Chondrocyte (in vitro differentiated cells): Measurements from ENCODE around the gene CATSPERE. TPM values are rescaled to one million over a fixed set of nuclear protein-coding genes. Genes with fewer than 3 reads are reported as not detected.

Experiments
- DNase-seq: peaks from one replicate; pipeline ENCODE4 v3.0.0; 2021; ENCODE audit warnings: mixed read lengths, low spot score
- H3K27ac Mint-ChIP-seq: one replicate; pipeline ENCODE4 v1.8.0; 2021; ENCODE audit warnings: mild to moderate bottlenecking, moderate library complexity, mixed read lengths; ENCODE audit not compliant: unreplicated experiment
- H3K27me3 Mint-ChIP-seq: 2 replicates; pipeline ENCODE4 v1.8.0; 2021; ENCODE audit warnings: low read depth, mixed read lengths
- H3K36me3 Mint-ChIP-seq: 2 replicates; pipeline ENCODE4 v1.8.0; 2021; ENCODE audit warnings: low read depth, mixed read lengths
- H3K4me1 Mint-ChIP-seq: 2 replicates; pipeline ENCODE4 v1.8.0; 2021; ENCODE audit warnings: low read depth, mild to moderate bottlenecking, mixed read lengths
- H3K4me3 Mint-ChIP-seq: one replicate; pipeline ENCODE4 v1.8.0; 2021; ENCODE audit warnings: mild to moderate bottlenecking, moderate library complexity, mixed read lengths; ENCODE audit not compliant: unreplicated experiment
- H3K9me3 Mint-ChIP-seq: 2 replicates; pipeline ENCODE4 v1.8.0; 2021; ENCODE audit warnings: low read depth, mixed read lengths
- total RNA-seq: library from RNA; stranded (reverse); gene quantifications from 3 replicates; pipeline ENCODE4 v1.2.1, GENCODE V29; 2021
- TF ChIP-seq, protein P1 (sequence below): fragments of 200-600 bp; sonication (generic); IDR thresholded peaks from 2 replicates; pipeline ENCODE4 v1.5.0; 2021; ENCODE audit warnings: antibody characterized with exemption, mild to moderate bottlenecking, moderate library complexity

CATSPERE gene
- total RNA-seq, 1 donor from 2014 or later: 1.5 TPM

DNA sequence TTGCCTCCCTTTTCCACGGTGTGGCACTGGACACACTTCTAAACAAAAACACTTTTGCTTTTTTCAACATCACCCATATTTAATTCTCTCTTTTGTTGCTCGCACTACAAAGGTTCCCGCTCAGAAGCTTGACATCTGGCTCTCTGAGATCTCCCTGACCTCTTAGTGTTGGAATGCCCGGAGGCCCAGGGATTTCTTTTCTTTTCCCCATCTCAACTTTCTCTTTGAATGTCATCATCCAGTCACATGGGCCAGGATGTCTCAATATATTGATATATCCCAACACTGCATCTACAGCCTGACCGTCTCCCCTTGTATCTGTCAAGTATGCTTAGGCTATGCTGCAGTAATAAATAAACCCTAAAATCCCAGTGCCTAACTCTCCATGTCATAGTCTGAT is 137.5 kb downstream of the CATSPERE start:
- Mint-ChIP-seq H3K27me3 (no peaks in the 10 kb centered on the region), H3K4me1 (peaks cover 10% of the 10 kb centered on the region), H3K36me3 (peaks cover 2% of the 10 kb centered on the region), H3K4me3 (no peak overlapping the region), H3K9me3 (no peaks in the 10 kb centered on the region), H3K27ac (no peak overlapping the region)
- no peak for DNase-seq
- TF ChIP-seq, protein P1, sequence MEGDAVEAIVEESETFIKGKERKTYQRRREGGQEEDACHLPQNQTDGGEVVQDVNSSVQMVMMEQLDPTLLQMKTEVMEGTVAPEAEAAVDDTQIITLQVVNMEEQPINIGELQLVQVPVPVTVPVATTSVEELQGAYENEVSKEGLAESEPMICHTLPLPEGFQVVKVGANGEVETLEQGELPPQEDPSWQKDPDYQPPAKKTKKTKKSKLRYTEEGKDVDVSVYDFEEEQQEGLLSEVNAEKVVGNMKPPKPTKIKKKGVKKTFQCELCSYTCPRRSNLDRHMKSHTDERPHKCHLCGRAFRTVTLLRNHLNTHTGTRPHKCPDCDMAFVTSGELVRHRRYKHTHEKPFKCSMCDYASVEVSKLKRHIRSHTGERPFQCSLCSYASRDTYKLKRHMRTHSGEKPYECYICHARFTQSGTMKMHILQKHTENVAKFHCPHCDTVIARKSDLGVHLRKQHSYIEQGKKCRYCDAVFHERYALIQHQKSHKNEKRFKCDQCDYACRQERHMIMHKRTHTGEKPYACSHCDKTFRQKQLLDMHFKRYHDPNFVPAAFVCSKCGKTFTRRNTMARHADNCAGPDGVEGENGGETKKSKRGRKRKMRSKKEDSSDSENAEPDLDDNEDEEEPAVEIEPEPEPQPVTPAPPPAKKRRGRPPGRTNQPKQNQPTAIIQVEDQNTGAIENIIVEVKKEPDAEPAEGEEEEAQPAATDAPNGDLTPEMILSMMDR: no peak

DNA sequence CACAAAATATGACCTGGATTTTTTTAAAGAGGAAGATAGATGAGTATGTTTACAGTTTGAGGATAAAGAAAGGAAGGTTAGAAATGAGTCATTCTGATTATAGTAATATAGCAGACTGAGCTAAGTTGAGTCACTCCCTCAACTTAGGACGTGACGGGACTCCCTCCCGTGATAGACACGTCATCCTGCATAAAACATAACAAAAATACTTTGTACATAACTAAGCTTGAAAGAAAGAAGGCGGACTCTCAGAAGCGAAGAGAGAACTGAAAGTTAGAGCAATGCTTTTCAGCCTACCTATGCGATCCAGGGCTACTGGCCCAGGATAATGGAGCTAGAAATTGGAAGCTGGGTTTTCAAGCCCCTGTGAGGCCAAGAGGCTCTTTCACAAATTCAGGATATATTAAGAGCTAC is 138.9 kb downstream of the CATSPERE start:
- Mint-ChIP-seq H3K4me1 (peaks cover 10% of the 10 kb centered on the region), H3K36me3 (peaks cover 2% of the 10 kb centered on the region), H3K27ac (peak overlapping the region; percentile 98), H3K4me3 (peak overlapping the region; percentile 70), H3K27me3 (no peaks in the 10 kb centered on the region), H3K9me3 (no peaks in the 10 kb centered on the region)
- TF ChIP-seq, protein P1: no peak
- no peak for DNase-seq

DNA sequence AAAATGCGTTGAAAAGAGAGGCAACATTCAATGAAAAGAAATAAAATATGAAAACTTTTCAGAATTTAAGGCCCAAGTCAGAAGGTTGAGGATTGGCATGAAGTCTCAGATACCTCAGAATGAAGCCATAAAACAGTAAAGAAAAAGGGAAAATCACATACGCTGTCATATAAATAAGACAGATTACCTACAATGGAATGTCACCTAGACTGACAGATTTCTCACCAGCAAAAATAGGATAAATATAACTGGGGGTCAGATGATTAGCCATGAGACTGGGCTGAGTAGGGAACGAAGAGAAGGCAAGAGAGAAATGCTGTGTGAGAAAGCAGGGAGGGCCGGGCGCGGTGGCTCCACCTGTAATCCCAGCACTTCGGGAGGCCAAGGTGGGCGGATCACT is 140.3 kb downstream of the CATSPERE start:
- DNase-seq: no peak
- no peak overlapping the region for H3K4me3 Mint-ChIP-seq
- H3K27ac Mint-ChIP-seq: no peak overlapping the region
- no peaks in the 10 kb centered on the region for H3K9me3 Mint-ChIP-seq
- no peaks in the 10 kb centered on the region for H3K27me3 Mint-ChIP-seq
- H3K36me3 Mint-ChIP-seq: peaks cover 2% of the 10 kb centered on the region
- H3K4me1 Mint-ChIP-seq: peaks cover 10% of the 10 kb centered on the region
- TF ChIP-seq, protein P1: no peak

DNA sequence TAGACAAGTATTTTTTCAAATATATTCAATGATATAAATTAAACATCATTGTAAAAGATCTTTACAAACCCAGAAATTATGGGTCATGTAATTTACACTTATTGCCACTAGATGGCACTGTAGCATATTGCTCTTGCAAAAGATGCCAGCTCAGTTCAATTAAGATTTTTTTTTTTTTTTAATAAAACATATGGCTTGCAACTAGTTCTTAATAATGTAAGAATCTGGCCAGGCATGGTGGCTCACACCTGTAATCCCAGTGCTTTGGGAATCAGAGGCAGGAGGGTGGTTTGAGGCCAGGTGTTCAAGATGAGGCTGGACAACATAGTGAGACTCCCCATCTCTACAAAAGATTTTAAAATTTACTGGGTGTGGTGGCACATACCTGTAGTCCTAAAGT is 142.4 kb downstream of the CATSPERE start:
- peaks cover 10% of the 10 kb centered on the region for H3K4me1 Mint-ChIP-seq
- DNase-seq: no peak
- H3K27ac Mint-ChIP-seq: no peak overlapping the region
- no peaks in the 10 kb centered on the region for H3K27me3 Mint-ChIP-seq
- no peak overlapping the region for H3K4me3 Mint-ChIP-seq
- TF ChIP-seq, protein P1: peak; percentile 97
- H3K36me3 Mint-ChIP-seq: no peaks in the 10 kb centered on the region
- no peaks in the 10 kb centered on the region for H3K9me3 Mint-ChIP-seq

DNA sequence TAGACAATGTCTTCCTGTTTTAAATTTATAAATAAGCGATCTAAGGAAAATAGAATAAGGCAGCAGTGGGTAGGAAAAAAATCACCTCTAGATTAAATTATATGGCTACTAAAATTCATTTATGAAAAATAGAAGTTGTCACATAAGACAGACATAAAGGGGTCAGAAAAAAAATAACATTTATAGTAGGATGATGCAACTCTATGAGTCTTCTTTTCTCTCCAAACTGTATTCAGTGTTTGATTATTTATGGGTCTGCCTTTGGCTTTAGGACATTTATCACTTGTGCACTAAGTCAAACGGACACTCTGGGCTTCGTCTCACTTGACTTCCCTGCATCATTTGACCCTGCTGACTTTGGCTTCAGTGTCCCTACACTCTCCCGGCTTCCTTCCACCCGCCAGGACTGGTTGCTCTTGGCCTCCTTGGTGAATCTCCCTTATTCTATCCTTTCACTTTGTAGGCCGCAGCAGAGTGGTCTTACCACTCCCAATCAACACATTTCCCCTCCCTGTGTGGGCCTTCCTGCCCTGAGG is 144.8 kb downstream of the CATSPERE start:
- Mint-ChIP-seq H3K27ac (no peak overlapping the region), H3K36me3 (no peaks in the 10 kb centered on the region), H3K4me1 (no peaks in the 10 kb centered on the region), H3K27me3 (no peaks in the 10 kb centered on the region), H3K9me3 (no peaks in the 10 kb centered on the region), H3K4me3 (no peak overlapping the region)
- DNase-seq: no peak
- TF ChIP-seq, protein P1: no peak
